Epithelial cell of esophagus (primary cell): Measurements from ENCODE around the gene GYPC.

Experiments used
- DNase-seq: peaks from one replicate; pipeline ENCODE4 v3.0.0; 2010; ENCODE audit warnings: low read depth
- H3K4me3 ChIP-seq: 2 replicates; pipeline ENCODE4 v1.5.1; 2011; ENCODE audit warnings: mild to moderate bottlenecking, low read length, control low read depth
- CTCF ChIP-seq: IDR thresholded peaks from 2 replicates; pipeline ENCODE4 v1.5.1; 2011; ENCODE audit warnings: low read depth, mild to moderate bottlenecking, low read length, control low read depth, inconsistent platforms; ENCODE audit not compliant: insufficient read depth; ENCODE audit errors: missing control alignments

Gene GYPC

GRCh38 chr2:126676221-126677175 is 20.5 kb downstream of the GYPC start:
- TF ChIP-seq CTCF: no peak
- no peak overlapping the region for H3K4me3 ChIP-seq
- no peak for DNase-seq

GRCh38 chr2:126677176-126677538 is 21.2 kb downstream of the GYPC start:
- DNase-seq: no peak
- TF ChIP-seq CTCF: no peak
- no peak overlapping the region for H3K4me3 ChIP-seq

GRCh38 chr2:126678269-126679065 is 22.5 kb downstream of the GYPC start:
- DNase-seq: no peak
- H3K4me3 ChIP-seq: no peak overlapping the region
- no peak for TF ChIP-seq CTCF

- no peak overlapping the region for H3K4me3 ChIP-seq
- TF ChIP-seq CTCF: no peak
- DNase-seq: no peak
These were observed 23.2 kb downstream of the GYPC start for GRCh38 chr2:126679094-126679713.

- DNase-seq: no peak
- H3K4me3 ChIP-seq: no peak overlapping the region
- TF ChIP-seq CTCF: no peak
These were observed 25.5 kb downstream of the GYPC start for GRCh38 chr2:126681505-126681904.

- no peak for TF ChIP-seq CTCF
- no peak overlapping the region for H3K4me3 ChIP-seq
- DNase-seq: no peak
These were observed 29.7 kb downstream of the GYPC start for GRCh38 chr2:126685629-126686028.
